GM21367 (cell line): ENCODE data around the gene NFKBIZ.
A peak's percentile ranks its signal among the peaks of the same experiment; 100 is the strongest.

ENCODE experiments used
- ATAC-seq: cut with Tn5 transposase; IDR thresholded peaks from one replicate; pipeline ENCODE4 v1.9.1; 2021; ENCODE audit not compliant: unreplicated experiment

Gene NFKBIZ

GRCh38 chr3:101824702-101825101 is 24.6 kb upstream of the NFKBIZ start:
- no peak for ATAC-seq

GRCh38 chr3:101825904-101826445 is 23.3 kb upstream of the NFKBIZ start:
- ATAC-seq = no peak

DNA sequence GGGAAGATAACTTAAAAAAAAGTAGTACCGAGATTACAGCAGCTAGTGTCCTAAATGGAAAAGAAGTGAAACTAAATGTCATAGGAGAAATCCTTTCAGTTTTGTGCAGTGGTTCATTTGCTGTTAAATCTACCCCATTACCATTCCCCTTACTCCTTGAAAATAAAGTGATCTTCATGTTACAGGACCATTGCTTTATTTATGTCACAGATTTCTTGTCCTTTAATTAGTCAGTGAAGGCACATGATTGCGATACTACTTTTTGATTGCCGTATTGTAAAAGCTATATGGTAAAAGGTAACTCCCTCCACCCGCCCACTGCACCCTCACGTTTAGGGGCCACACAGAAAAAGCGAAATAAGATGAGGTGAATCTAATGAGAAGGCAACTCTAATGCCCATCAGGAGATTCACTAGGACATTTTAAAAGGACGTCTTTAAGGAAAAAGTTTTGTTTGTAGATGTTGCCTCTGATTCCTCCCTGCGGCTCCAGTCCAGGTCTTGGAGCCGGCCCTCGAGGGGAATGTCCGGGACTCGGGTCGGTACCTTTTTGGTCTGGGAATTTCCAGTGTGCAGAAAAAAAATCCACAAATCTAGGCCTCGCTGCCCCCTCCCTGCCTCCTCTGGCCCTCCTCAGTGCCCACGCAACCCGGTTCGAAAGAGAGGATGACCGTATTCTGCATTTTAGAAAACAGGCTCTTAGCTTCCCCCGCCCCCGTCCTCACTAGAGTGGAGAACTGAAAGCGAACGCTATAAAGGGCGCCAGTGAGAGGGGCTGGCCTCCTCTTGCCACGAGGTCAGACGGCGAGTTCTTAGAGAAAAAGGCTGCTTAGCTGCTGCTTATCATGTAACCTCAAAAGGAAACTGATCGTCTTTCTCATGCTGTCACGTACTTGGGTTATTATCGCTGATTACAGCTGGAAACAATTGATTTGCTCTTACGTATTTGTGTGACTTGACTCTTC is 21.8 kb upstream of the NFKBIZ start:
- peak; percentile 89 for ATAC-seq

DNA sequence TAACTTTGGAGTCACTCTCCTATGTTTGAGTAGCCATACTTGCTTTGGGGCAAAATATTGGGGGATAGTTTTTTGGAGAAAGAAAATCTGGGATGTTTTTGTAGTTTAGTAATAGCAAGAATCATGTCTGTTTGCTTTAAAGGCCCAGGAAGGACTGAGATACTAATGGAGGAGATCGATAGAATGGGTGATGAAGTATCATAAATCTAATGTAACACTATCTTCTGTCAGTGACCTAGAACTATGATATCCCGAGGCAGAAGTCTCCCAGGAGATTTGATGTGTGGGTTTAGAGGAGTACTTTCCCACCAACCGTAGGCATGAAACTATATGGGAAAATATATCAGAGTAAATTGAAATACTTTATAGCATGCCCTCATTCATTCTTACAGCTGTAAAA is 21.0 kb upstream of the NFKBIZ start:
- ATAC-seq = no peak

GRCh38 chr3:101828691-101829436 is 20.4 kb upstream of the NFKBIZ start:
- ATAC-seq = peak; percentile 49

- ATAC-seq = no peak
These were observed 19.9 kb upstream of the NFKBIZ start for GRCh38 chr3:101829437-101829830.

DNA sequence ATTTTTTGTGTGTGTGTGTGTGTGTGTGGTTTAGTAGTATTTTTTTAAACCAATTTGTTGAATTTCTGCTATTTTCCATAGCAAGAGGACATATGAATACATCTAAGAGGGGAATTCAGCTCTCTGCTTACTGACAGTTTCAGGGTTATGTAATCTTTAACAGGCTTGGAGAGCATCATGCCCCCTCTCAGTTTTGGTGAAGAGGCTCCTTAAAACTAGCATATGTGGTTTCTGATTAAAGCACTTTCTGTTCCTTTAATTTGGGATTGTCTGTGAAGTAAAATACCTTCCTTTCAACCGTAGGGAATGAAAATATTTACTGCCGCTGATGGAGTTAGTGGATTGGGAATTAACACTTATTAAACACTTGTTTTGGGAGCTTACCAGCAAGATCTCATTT is 19.4 kb upstream of the NFKBIZ start:
- ATAC-seq = no peak

- no peak for ATAC-seq
These were observed 15.8 kb upstream of the NFKBIZ start for GRCh38 chr3:101833446-101833974.

DNA sequence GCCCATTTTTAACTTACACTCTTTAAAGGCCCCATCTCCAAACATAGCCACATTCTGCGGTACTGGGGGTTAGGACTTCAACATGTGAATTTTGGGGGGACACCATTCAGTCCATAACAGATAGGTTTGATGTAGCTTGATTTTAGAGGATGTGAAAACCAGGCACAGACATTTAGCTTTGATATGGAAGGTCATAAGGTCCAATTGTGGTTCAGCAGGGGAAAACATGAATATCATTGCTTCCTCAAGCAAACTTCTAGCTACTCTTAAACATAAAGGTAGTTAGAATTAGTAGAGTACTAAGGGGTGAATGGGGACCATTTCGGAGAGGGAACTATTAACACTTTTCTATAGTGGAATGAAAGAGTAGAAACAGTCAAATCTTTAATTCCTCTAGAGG is 13.6 kb upstream of the NFKBIZ start:
- no peak for ATAC-seq

DNA sequence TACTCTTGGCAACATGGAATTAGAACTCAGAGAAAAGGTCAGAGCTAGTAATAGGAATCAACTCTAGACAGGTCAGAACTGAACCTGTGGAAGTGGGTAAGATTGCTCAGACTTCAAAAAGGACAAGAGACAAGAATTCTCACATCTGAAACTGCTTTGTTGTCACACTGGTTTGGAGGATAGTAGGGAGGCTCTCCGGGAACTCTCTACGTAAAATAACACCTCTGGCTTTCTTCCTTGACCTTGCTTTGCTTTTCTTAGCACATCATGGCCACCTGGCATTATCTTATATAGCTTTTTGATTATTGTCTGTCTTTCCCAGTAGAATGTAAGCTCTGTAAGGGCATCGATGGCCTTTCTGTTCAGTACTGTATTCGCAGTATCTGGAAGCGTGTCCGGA is 13.2 kb upstream of the NFKBIZ start:
- no peak for ATAC-seq

GRCh38 chr3:101836652-101837598 is 12.4 kb upstream of the NFKBIZ start:
- ATAC-seq = no peak

DNA sequence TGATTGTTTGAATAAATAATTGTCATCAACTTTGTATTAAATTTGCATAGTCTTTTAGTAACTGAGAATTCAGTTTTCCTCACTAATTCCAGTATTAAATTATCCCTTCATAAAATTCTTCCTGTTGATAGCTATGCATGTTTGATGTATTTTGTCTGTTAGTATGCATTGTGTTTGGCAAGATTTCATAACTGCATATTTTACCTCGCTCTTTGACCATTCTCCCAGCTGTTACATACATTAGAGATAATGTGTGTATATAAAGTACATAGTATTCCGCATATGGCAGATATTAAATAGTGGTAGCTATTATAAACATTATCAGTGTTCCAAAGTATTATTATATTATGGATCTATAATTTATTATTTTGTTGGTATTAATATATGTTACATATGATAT is 10.6 kb upstream of the NFKBIZ start:
- ATAC-seq = no peak

GRCh38 chr3:101840066-101840465 is 9.2 kb upstream of the NFKBIZ start:
- ATAC-seq = no peak

DNA sequence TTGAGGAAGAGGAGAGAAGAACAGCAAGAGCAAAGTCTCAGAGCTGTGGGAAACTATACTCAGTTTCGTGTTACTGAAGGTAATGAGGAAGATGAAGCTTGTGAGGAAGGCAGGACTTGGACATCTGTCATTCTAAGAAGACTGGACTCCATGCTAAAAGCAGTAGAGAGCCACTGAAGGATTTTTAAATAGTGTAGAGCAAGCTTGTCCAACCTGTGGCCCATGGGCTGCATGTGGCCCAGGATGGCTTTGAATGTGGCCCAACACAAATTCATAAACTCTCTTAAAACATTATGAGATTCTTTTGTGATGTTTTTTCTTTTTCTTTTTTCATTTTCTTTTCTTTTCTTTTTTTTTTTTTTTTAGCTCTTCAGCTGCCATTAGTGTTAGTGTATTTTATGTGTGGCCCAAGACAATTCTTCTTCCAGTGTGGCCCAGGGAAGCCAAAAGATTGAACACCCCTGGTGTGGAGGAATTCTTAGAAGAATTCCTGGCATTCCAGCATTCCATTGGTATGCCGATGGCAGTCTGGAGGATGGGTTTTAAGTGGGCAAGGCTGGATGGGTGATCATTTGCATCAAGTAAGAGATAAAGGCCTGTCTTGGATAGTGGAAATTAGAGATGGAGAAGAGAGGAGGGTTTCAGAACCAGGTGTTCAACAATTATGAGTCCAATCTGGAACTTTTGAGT is 6.9 kb upstream of the NFKBIZ start:
- ATAC-seq = no peak

DNA sequence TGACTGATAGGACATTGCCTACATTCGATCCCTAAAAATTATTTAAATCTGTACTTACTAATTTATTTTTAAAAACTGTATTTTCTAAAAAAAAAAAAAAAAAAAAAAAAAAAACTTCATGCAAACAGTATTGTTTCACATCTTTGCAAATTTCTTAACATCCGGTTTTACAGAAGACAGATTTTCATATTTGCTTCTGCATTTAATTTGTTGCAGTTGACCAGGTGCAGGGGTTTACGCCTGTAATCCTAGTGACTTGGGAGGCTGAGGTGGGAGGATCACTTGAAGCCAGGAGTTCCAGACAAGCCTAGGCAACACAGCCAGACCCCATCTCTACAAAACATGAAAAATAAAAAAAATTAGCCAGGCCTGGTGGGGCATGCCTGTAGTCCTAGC is 6.4 kb upstream of the NFKBIZ start:
- ATAC-seq = no peak

DNA sequence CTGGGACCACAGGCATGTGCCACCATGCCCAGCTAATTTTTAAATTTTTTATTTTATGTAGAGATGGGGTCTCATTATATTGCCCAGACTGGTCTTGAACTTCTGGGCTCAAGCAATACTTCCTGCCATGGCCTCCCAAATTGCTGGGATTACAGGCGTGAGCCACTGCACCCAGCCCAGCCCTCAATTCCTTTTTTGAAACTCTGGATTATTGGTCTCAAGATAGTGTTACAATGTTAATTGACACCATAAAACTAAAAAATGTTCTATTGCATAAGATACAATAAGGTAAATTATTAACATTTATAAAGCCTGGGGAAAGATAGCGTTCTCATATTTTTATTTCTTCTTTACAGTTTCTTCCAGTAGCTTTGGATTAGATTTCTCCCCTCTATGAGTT is 3.9 kb upstream of the NFKBIZ start:
- ATAC-seq = no peak

DNA sequence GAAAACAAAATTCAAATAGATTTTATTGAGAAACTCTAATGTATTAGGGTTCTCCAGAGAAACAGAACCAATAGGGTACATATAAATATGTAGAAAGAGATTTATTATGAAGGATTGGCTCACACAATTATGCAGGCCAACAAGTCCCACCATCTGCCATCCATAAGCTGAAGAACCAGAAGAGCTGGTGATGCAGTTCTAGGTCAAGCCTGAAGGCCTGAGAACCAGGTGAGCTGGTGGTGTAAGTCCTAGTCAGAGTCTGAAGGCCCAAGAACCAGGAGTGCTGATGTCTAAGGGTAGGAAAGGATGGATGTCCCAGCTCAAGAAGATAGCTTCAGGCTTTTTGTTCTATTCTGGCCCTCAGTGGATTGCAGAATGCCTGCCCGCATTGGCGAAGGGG is 2.6 kb upstream of the NFKBIZ start:
- no peak for ATAC-seq

DNA sequence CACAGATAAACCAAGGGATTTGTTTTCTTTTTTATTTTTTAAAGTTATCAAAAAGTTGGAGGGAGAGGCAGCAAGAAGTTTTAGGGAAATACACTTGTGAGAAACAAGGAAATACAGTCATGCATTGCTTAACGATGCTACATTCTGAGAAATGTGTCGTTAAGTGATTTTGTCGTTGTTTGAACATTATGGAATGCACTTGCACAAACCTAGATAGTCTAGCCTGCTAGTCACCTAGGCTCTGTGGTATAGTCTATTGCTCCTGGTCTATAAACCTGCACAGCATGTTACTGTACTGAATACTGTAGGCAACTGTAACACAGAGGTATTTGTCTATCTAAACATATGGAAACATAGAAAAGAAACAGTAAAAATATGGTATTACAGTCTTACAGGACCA is 2.0 kb upstream of the NFKBIZ start:
- ATAC-seq = no peak

GRCh38 chr3:101848326-101848725 is 988 bp upstream of the NFKBIZ start:
- ATAC-seq = no peak

- ATAC-seq = peak; percentile 21
These were observed 466 bp downstream of the NFKBIZ start for GRCh38 chr3:101849714-101850245.
